Astrocyte (in vitro differentiated cells and primary cell): Measurements from ENCODE around the gene UTS2B.

Experiments used
- EZH2 ChIP-seq: IDR thresholded peaks from 2 replicates; pipeline ENCODE4 v1.6.1; 2012; ENCODE audit warnings: mild to moderate bottlenecking, low read length, inconsistent platforms; ENCODE audit not compliant: insufficient read depth
- TF ChIP-seq, protein P1 (sequence below): IDR thresholded peaks from 2 replicates; pipeline ENCODE4 v1.5.1; 2011; ENCODE audit warnings: low read depth, mild to moderate bottlenecking, inconsistent platforms, low read length, moderate library complexity; ENCODE audit not compliant: insufficient read depth

- TF ChIP-seq, protein P1, sequence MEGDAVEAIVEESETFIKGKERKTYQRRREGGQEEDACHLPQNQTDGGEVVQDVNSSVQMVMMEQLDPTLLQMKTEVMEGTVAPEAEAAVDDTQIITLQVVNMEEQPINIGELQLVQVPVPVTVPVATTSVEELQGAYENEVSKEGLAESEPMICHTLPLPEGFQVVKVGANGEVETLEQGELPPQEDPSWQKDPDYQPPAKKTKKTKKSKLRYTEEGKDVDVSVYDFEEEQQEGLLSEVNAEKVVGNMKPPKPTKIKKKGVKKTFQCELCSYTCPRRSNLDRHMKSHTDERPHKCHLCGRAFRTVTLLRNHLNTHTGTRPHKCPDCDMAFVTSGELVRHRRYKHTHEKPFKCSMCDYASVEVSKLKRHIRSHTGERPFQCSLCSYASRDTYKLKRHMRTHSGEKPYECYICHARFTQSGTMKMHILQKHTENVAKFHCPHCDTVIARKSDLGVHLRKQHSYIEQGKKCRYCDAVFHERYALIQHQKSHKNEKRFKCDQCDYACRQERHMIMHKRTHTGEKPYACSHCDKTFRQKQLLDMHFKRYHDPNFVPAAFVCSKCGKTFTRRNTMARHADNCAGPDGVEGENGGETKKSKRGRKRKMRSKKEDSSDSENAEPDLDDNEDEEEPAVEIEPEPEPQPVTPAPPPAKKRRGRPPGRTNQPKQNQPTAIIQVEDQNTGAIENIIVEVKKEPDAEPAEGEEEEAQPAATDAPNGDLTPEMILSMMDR = no peak
- TF ChIP-seq EZH2 = no peak
These were observed 66.5 kb downstream of the UTS2B start for GRCh38 chr3:191263850-191264249.
